Measurements from ENCODE around the gene SULT1A2. TPM values are rescaled to one million over a fixed set of nuclear protein-coding genes. Genes with fewer than 3 reads are reported as not detected.
A peak's percentile ranks its signal among the peaks of the same experiment; 100 is the strongest.

SULT1A2 gene
- total and polyA plus RNA-seq, 2 of the 13 experiments (the other 11 are each of a cell fraction or from before 2014, with no cell fraction given) = 33.0 to 34.2 TPM

- TF ChIP-seq STAT6 (CRISPR knock-in tag; IDR thresholded peaks at IDR 0.05; ENCODE audit: borderline replicate concordance) (no peak), ZNF441 (CRISPR knock-in tag; IDR thresholded peaks at IDR 0.05; ENCODE audit: borderline replicate concordance) (peak; percentile 88; the same call in 1 of the 2 replicates), ZFP62 (CRISPR knock-in tag; IDR thresholded peaks at IDR 0.05) (no peak), MTF1 (CRISPR knock-in tag; IDR thresholded peaks at IDR 0.05) (no peak), ZSCAN30 (CRISPR knock-in tag; IDR thresholded peaks at IDR 0.05) (no peak), ZFY (CRISPR knock-in tag; IDR thresholded peaks at IDR 0.05) (peak; percentile 69; the same call in 1 of the 2 replicates), KLF6 (CRISPR knock-in tag; IDR thresholded peaks at IDR 0.05) (no peak), SIX1 (CRISPR knock-in tag; IDR thresholded peaks at IDR 0.05; ENCODE audit: borderline replicate concordance) (peak; percentile 40; the same call in 1 of the 2 replicates), FOXP4 (CRISPR knock-in tag; IDR thresholded peaks at IDR 0.05) (peak; percentile 35), ZNF878 (CRISPR knock-in tag; IDR thresholded peaks at IDR 0.05) (peak; percentile 58; the same call in 1 of the 2 replicates), FOXM1 (CRISPR knock-in tag; IDR thresholded peaks at IDR 0.05) (no peak), BHLHE40 (IDR thresholded peaks at IDR 0.05; ENCODE audit: low read length) (no peak; the same call in 1 of the 2 replicates), ZNF446 (CRISPR knock-in tag; IDR thresholded peaks at IDR 0.05) (no peak), RNF2 (conservative IDR thresholded peaks at IDR 0.05; ENCODE audit: low read depth) (no peak), NCOA5 (CRISPR knock-in tag; IDR thresholded peaks at IDR 0.05) (no peak), ZBED4 (CRISPR knock-in tag; IDR thresholded peaks at IDR 0.05; ENCODE audit: borderline replicate concordance) (peak; percentile 13; the same call in 1 of the 2 replicates), ZNF720 (CRISPR knock-in tag; IDR thresholded peaks at IDR 0.05) (no peak), ZNF770 (CRISPR knock-in tag; IDR thresholded peaks at IDR 0.05) (peak; percentile 47; the same call in 1 of the 2 replicates)
These were observed 13.1 kb upstream of the SULT1A2 start, which contains the start of gene SULT1A1 (continued) for GRCh38 chr16:28609631-28610594.
